Testis (tissue), 2 donors: ENCODE data around the gene PLCL2.

Source experiments
- CTCF ChIP-seq, 3 experiments: fragments of 450-650 bp in 2 of 3; fragments of 200-600 bp in 1 of 3; sonication (generic) in 1 of 3; IDR thresholded peaks; one replicate each; pipeline ENCODE4 v1.5.1; 2016 to 2019; ENCODE audit warnings: antibody characterized with exemption in 3 of 3, mild to moderate bottlenecking in 2 of 3, moderate library complexity in 1 of 3
- POLR2A ChIP-seq: fragments of 450-650 bp; IDR thresholded peaks from one replicate; pipeline ENCODE4 v1.6.1; 2017; ENCODE audit warnings: antibody characterized with exemption, mild to moderate bottlenecking, moderate library complexity

- no peak for TF ChIP-seq CTCF (IDR thresholded peaks at IDR 0.05)
- TF ChIP-seq POLR2A = no peak
Measured at GRCh38 chr3:16846373-16847080, 38.2 kb upstream of the PLCL2 start.
